Erythroblast (primary cell): ENCODE results near the gene RPL31.

Experiments
- GATA1 ChIP-seq: IDR thresholded peaks from 2 replicates; pipeline ENCODE4 v1.6.1; 2011; ENCODE audit warnings: low read depth, mild to moderate bottlenecking, control low read depth, low read length, moderate library complexity
- POLR2A ChIP-seq: IDR thresholded peaks from 2 replicates; pipeline ENCODE4 v1.6.1; 2011; ENCODE audit warnings: mild to moderate bottlenecking, low read length

DNA sequence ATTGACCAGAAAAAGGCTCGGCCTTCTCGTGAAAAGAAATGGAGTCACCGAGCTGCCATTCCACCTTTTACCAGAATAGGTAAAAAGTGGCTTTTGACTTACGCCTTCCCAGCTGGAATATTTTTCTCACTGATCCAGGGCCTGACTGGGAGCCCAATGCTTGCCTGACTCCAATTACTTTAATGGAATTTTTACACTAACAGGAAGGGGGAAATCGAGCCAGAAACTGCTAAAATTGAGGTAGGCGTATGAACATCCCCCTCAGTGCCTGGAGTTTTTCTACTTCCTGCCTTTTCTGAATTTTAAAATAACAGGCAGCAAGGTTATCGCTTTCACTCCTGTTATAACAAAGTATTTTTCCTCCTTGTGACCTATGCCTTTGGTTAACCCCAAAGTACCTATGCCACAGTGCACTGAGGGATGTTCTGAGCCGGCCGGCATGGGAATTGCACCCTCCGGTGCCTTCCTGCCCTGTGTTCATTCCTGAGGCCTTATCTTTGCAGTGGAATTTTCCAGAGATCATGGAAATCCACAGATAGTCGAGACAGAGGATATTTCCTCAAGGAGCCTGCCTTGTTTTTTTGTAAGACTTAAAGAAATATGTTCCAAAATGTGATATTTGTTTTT, 18.3 kb upstream of the RPL31 start:
- no peak for TF ChIP-seq POLR2A
- TF ChIP-seq GATA1, result no peak
